GM19397 (cell line): ENCODE measurements around the gene PIK3CB.
"Not testable (repeated sequence)": the region's sequence is repeated elsewhere in the genome, so short reads cannot be mapped to it uniquely, and the experiment has no call there.

ENCODE experiments used
- ATAC-seq: cut with Tn5 transposase; IDR thresholded peaks from one replicate; pipeline ENCODE4 v1.9.1; 2021; ENCODE audit warnings: mild to moderate bottlenecking, moderate library complexity; ENCODE audit not compliant: unreplicated experiment

PIK3CB gene

DNA sequence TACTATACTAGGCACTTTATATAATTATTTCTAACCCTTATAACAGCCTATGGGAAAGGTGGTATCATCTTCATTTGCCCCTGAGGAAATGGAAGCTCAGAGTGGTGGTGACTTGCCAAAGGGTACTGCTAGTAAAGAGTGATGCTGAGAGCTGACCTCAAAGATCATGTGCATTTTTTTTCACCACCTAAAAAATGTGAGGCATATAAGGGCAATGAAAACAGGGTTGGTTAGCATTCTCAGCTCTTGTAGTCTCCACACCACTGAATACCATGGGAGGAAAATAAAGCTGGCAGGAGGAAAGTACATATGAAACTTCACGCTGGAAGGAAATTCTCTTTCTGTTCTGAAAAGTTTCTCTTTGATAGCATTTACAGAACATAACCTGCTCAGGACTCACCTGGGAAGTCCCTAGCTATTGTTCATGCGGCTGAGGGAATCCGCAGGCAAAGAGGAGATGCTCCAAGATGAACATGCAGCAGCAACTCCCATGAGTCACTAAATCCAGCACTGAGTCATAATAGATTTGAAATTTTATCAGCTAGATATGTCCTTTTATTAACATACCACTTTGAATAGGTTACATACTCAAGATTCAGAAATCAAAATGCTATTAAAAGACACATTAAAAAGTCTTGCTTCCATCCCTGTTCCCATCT lies 208.9 kb downstream of the PIK3CB start:
- no peak for ATAC-seq

DNA sequence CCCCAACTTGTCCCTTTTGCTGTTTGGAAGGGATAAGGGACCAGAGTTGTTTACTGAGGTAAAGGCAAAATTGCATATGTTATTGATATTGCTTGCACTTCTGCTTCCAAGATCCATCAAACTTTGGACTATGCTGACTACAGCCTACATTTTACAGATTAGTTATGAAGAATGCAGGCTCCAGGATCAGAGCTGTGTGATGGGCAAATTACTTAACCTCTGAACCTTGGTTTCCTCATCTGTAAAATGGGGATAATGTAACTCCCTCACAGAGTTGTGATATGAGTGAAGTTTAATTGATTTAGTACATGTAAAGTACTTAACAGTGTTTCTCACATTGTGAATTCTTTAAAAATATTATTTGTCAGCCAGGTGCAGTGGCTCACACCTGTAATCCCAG lies 210.2 kb downstream of the PIK3CB start:
- no peak for ATAC-seq

DNA sequence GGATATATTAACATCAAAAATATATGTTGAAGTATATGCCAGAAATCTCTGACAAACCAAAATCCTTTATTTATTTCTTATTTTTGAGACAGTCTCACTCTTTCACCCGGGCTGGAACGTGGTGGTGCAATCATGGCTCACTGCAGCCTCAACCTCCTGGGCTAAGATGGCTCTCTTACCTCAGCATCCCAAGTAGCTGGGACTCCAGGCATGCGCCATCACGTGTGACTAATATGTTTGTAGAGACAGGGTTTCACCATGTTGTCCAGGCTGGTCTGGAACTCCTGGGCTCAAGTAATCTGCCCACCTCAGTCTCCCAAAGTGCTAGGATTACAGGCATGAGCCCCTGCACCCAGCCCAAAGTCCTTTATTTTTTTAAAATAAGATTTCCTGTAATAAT lies 214.3 kb downstream of the PIK3CB start:
- ATAC-seq, result no peak

DNA sequence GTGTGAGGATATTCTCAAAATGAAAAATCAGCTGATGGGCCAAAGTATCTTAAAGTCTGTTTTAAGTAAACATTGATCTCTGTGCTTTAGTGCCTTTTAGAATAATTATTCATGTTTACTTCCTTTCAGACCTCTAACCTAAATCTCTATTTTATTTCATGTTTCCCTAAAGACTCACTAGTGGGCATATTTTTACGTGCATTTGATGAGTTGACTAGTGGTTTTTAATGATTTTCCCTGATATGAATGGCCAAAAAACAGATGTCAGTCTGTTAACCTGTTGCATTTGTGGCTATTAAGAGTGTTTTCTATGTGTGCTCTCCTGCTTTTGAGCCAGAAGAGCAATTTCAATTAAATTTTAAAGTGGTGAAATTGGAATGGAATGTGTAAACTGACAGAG lies 219.3 kb downstream of the PIK3CB start:
- no peak for ATAC-seq

DNA sequence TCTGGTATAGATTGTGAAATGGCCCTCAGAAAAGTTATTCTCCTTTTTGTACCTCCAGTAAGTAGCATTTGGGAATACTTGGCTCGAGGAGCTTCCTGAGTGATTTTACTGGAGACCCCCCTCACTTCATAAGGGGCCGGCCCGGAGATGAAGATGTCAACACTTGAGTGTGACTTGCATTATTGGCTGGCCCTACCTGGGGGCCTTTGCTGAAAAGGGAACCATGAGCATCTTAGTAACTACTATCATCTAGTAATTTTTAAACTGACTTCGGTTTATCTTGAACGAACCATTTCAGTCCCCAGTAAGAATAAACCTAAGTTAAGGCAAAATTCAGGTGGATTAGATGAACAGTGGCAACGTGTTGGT lies 224.8 kb downstream of the PIK3CB start:
- ATAC-seq, result no peak

DNA sequence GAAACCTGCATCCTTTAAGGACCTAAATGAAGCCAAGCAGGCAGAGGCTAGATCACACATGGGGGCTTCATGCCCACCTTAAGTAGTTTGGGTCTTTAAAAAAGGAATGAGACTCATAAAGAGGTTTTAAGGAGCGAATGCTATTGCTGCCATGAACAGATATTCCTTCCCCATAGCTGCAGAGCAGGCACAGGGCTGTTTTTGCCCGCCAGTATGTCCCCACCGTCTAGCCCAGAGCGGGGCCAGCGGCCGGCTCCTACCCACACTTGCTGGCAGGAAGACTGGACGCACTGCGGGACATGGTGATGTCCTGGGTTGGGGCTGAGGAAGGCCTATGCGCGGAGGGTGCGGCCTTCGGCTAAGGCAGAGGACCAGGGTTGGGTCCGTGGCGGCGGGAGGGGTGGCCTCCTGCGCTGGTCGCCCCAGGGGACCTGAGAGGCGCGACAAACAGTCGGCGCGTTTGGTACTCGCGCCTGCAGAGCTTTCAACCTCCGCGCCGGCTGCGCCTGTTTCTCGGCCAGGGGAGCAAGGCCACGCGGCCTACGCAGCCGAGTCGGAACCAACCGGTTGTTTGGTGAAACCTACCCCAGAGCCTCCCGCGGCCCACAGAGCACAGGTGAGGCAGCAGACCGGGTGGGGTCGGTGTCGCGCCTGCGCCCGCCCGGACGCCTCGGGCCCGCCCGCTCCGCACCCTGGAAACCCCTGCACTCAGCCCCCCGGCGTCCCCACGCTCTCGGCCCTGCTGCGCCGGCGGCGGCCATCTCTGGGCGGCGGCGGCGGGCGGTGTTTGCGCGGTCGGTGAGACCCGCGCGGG lies 226.2 kb downstream of the PIK3CB start, which contains the start of gene FAIM:
Gene FAIM, plus strand, starts transcription at position 450 of the 814 bp plus-strand sequence. CDS start 10,956 bp downstream, outside the sequence.
- peak; percentile 75 for ATAC-seq

DNA sequence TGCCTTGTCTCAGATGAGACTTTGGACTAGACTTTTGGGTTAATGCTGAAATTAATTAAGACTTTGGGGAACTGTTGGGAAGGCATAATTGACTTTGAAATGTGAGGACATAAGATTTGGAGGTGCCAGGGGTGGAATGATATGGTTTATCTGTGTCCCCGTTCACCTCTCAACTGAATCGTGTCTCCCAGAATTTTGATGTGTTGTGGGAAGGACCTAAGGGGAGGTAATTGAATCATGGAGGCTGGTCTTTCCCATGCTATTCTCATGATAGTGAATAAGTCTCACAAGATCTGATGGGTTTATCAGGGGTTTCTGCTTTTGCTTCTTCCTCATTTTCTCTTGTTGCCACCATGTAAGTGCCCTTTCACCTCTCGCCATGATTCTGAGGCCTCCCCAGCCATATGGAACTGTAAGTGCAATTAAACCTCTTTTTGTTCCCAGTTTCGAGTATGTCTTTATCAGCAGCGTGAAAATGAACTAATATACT lies 230.6 kb downstream of the PIK3CB start:
- not testable (repeated sequence) for ATAC-seq
